Left ventricle myocardium inferior (tissue), 1 donor: Measurements from ENCODE around the gene RPL38. TPM values are rescaled to one million over a fixed set of nuclear protein-coding genes. Genes with fewer than 3 reads are reported as not detected.

Experiments used
- DNase-seq: peaks from one replicate; pipeline ENCODE4 v3.0.0-alpha.2; 2020
- H3K27ac ChIP-seq: fragments of 200-600 bp; replicated peaks from 2 replicates; pipeline ENCODE4 v1.8.0; 2021
- H3K27me3 ChIP-seq: fragments of 200-600 bp; 2 replicates; pipeline ENCODE4 v1.8.0; 2021; ENCODE audit warnings: low read depth
- H3K36me3 ChIP-seq: fragments of 200-600 bp; 2 replicates; pipeline ENCODE4 v1.8.0; 2021
- H3K4me1 ChIP-seq: fragments of 200-600 bp; 2 replicates; pipeline ENCODE4 v1.8.0; 2021
- H3K4me3 ChIP-seq: fragments of 200-600 bp; 2 replicates; pipeline ENCODE4 v1.8.0; 2021; ENCODE audit warnings: mild to moderate bottlenecking, moderate library complexity
- H3K9me3 ChIP-seq: fragments of 200-600 bp; replicated peaks from 2 replicates; pipeline ENCODE4 v1.8.0; 2021
- intact Hi-C: fragments of 100-400 bp; cut with micrococcal nuclease; formaldehyde crosslinking; loops from one replicate; pipeline ENCODE4 v1.11.0; 2022
- total RNA-seq: library from RNA; stranded (reverse); fragmentation: NEBNext Ultra II Directional; extraction: Animal tissue kit (Norgen Biotek cat#: 25700); gene quantifications from one replicate; pipeline ENCODE4 v1.2.1, GENCODE V29; 2021
- TF ChIP-seq, protein P1 (sequence below): fragments of 200-600 bp; IDR thresholded peaks from 2 replicates; pipeline ENCODE4 v1.8.0; 2021; ENCODE audit warnings: antibody characterized with exemption, mild to moderate bottlenecking, borderline replicate concordance
- donor health status: DM: no; HTN: yes; CAD: no; lungs with severe emphysema.

Gene RPL38
- total RNA-seq, 1 donor from 2014 or later: 702 TPM

DNA sequence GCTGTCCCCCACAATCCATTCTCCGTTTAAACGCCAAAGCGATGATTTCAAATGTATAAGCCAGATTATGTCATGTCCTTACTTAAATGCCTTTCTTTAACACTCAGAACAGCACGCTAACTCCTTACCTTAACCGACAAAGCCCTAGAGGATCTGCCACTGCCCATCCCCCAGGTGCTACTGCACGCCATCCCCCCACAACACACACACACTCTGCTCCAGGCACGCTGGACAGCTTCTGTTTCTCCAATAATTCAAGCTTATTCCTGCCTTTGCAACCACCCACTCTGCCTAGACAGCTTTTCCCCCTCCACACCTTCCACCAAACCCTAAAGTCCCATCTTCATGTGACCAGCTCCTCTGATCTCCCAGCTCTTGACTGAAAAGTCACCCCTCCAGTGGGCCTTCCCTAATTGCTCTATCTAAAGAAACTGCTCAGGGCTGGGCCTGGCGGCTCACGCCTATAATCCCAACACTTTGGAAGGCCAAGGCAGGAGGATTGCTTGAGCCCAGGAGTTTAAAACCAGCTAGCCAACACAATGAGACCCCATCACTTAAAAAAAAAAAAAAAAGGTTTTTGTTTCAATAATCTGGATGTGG, 38.9 kb upstream of the RPL38 start:
- no peaks in the 10 kb centered on the region for H3K4me1 ChIP-seq
- H3K9me3 ChIP-seq: peaks cover 8% of the 10 kb centered on the region
- TF ChIP-seq, protein P1, sequence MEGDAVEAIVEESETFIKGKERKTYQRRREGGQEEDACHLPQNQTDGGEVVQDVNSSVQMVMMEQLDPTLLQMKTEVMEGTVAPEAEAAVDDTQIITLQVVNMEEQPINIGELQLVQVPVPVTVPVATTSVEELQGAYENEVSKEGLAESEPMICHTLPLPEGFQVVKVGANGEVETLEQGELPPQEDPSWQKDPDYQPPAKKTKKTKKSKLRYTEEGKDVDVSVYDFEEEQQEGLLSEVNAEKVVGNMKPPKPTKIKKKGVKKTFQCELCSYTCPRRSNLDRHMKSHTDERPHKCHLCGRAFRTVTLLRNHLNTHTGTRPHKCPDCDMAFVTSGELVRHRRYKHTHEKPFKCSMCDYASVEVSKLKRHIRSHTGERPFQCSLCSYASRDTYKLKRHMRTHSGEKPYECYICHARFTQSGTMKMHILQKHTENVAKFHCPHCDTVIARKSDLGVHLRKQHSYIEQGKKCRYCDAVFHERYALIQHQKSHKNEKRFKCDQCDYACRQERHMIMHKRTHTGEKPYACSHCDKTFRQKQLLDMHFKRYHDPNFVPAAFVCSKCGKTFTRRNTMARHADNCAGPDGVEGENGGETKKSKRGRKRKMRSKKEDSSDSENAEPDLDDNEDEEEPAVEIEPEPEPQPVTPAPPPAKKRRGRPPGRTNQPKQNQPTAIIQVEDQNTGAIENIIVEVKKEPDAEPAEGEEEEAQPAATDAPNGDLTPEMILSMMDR: no peak
- H3K27ac ChIP-seq: no peak overlapping the region
- H3K27me3 ChIP-seq: peaks cover 61% of the 10 kb centered on the region
- no peaks in the 10 kb centered on the region for H3K36me3 ChIP-seq
- intact Hi-C loops: no loop called here
- DNase-seq: no peak
- no peak overlapping the region for H3K4me3 ChIP-seq

DNA sequence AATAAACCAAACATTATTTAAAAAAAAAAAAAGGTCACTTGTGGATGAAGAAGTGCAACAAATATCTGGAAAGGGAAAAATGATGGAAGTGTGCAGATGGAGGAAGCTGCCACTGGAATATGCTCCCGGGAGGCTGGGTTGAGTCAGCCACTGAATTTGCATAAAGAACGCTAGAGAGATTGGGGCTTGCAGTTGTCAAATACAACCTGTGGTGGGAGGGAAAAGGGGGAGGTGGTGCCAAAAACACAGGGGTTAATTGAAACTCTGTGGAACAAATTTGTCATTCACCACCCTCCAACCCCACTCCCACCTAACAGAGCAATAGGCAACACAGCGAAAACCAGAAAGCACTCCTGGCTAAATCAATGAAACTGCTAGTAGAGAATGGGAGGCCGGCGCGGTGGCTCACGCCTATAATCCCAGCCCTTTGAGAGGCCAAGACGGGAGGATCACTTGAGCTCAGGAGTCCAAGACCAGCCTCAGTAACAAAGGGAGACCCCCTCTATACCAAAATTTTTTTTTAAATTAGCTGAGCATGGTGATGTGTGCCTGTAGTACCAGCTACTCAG, 37.6 kb upstream of the RPL38 start:
- no peak overlapping the region for H3K27ac ChIP-seq
- DNase-seq: no peak
- intact Hi-C loops: no loop called here
- no peaks in the 10 kb centered on the region for H3K4me1 ChIP-seq
- H3K36me3 ChIP-seq: no peaks in the 10 kb centered on the region
- H3K4me3 ChIP-seq: no peak overlapping the region
- H3K9me3 ChIP-seq: peaks cover 8% of the 10 kb centered on the region
- H3K27me3 ChIP-seq: peaks cover 59% of the 10 kb centered on the region
- TF ChIP-seq, protein P1: no peak

DNA sequence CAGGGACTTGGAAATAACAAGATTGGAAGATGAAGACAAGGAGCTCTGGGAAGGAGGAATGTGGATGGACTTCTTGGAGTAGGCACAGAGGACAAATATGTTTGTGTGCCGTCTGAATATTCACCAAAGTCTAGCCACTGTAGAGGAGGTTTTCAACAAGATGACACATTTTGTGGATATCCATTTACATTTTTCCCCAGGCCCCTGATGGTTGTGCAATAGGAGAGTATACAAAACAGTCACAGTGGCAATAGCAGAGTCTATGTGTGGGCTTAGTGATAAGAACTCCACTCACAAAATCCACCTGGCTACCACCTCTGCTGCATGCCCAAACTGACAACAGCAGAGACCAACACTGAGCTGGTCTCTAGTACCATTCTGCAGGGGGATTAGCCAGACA, 32.6 kb upstream of the RPL38 start:
- no peak for DNase-seq
- H3K9me3 ChIP-seq: peaks cover 8% of the 10 kb centered on the region
- peaks cover 48% of the 10 kb centered on the region for H3K27me3 ChIP-seq
- no peaks in the 10 kb centered on the region for H3K4me1 ChIP-seq
- no peak overlapping the region for H3K27ac ChIP-seq
- intact Hi-C loops: no loop called here
- H3K36me3 ChIP-seq: no peaks in the 10 kb centered on the region
- H3K4me3 ChIP-seq: no peak overlapping the region
- TF ChIP-seq, protein P1: no peak

DNA sequence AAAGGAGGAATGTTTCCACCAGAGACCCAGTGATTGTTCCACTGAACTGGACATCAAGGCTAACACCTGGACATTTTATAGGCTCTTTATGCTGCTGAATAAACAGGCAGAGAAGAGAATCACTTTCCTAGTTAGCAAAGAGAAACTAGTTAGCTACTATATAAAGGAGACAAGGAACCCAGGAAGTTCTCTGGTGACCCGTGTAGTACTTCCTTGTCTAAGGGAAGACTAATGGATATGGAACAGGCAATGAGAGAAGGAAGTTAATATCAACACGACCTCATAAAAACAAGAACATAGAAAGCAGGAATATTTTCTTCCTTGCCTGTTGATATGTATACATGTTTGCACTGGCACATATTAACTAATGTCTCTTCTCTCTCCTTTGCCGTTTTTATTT, 30.8 kb upstream of the RPL38 start:
- Histone ChIP-seq H3K9me3 (no peaks in the 10 kb centered on the region), H3K4me1 (no peaks in the 10 kb centered on the region), H3K36me3 (no peaks in the 10 kb centered on the region), H3K4me3 (no peak overlapping the region), H3K27me3 (peaks cover 65% of the 10 kb centered on the region), H3K27ac (no peak overlapping the region)
- intact Hi-C loops: no loop called here
- TF ChIP-seq, protein P1: no peak
- DNase-seq: no peak

DNA sequence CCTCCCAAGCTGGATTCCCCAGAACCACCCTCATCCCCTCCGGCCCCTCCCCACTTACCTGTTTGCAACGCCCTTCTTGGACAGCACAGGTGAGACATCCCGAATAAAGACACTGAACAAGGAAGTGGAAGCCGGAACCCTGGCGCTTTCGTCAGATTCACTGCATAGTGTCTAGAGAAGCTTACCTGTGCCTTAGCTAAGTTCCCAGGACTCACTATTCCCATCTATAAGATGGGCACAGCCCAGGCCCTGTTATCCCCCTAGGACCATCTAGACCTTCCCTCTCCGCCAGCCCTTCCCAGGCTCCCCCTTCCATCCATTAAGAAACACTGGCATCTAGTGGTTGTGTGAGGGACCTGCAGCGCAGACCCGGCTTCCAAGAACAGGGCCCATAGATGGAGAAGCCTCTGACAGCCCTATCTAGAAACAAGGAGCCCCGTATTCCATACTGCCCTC, 26.9 kb upstream of the RPL38 start:
- no peaks in the 10 kb centered on the region for H3K36me3 ChIP-seq
- H3K9me3 ChIP-seq: no peaks in the 10 kb centered on the region
- peak; percentile 29 for DNase-seq
- intact Hi-C loops: loop anchor here (5.0 kb wide), 1 partner anchor 744 kb away; no protein-coding TSS in a partner anchor
- H3K27ac ChIP-seq: no peak overlapping the region
- H3K4me3 ChIP-seq: no peak overlapping the region
- TF ChIP-seq, protein P1: peak; percentile 87
- peaks cover 81% of the 10 kb centered on the region for H3K27me3 ChIP-seq
- no peaks in the 10 kb centered on the region for H3K4me1 ChIP-seq
